K562 (cell line): ENCODE results near the gene OMA1. TPM values are rescaled to one million over a fixed set of nuclear protein-coding genes. Genes with fewer than 3 reads are reported as not detected.

Experiments used
- ATAC-seq: fragments of 200-7000 bp; cut with Tn5 transposase; 3 replicates; pipeline ENCODE4 v1.9.1; 2020; ENCODE audit warnings: moderate library complexity
- BruUV-seq: library from RNA; stranded (reverse); fragments of 400-500 nt; replicated peaks from 2 replicates; lab custom pipeline; 2021; lab: Mats Ljungman, UMichigan
- CTCF ChIA-PET: fragments of 300-600 bp; formaldehyde crosslinking; extraction: SDS; loops from one replicate; lab custom pipeline; 2021; ENCODE audit warnings: low intra/inter-chr PET ratio; lab: Yijun Ruan, JAX
- POLR2A ChIA-PET: fragments of 300-600, 350-650 bp; sonication (Branson Sonifier 250); formaldehyde crosslinking; extraction: SDS; loops from one replicate; lab custom pipeline; 2021; ENCODE audit warnings: antibody characterized with exemption, inconsistent platforms; lab: Yijun Ruan, JAX
- DNase-seq, 4 experiments: peaks; one replicate each; pipeline versions ENCODE4 v3.0.0 to v3.0.0-alpha.2; 2011 to 2018; ENCODE audit warnings: low spot score in 3 of 4, mixed read lengths in 3 of 4; ENCODE audit errors: extremely low read depth in 1 of 4
- FAIRE-seq: peaks from 2 replicates; lab custom pipeline; 2011; peaks lifted over from hg19 to GRCh38; lab: Jason Lieb, UNC
- H2AFZ ChIP-seq: 2 replicates; pipeline ENCODE4 v1.6.0; 2011; ENCODE audit warnings: low read depth, low read length, control low read depth, inconsistent platforms
- H3K27ac ChIP-seq: fragments of 200-600 bp; 3 replicates; pipeline ENCODE4 v1.8.0; 2011; ENCODE audit warnings: low read depth, mild to moderate bottlenecking, control low read depth, inconsistent platforms, low read length, moderate library complexity, mixed read lengths; ENCODE audit errors: extremely low read depth
- H3K27me3 ChIP-seq, 2 experiments: fragments of 300-600 bp in 1 of 2; 2 replicates in 1 of 2; 3 replicates in 1 of 2; pipeline versions ENCODE4 v1.6.0 to v1.8.0; 2011; ENCODE audit warnings: inconsistent platforms in 2 of 2, low read length in 2 of 2, mild to moderate bottlenecking in 1 of 2, mixed read lengths in 1 of 2, moderate library complexity in 1 of 2; ENCODE audit not compliant: control insufficient read depth in 2 of 2, insufficient read depth in 2 of 2
- H3K36me3 ChIP-seq: fragments of 300-600 bp; 3 replicates; pipeline ENCODE4 v1.8.0; 2011; ENCODE audit warnings: mild to moderate bottlenecking, low read length, inconsistent platforms; ENCODE audit not compliant: control insufficient read depth, insufficient read depth
- H3K4me1 ChIP-seq, 2 experiments: fragments of 200-600 bp in 1 of 2; replicated peaks in 1 of 2; 2 replicates in 1 of 2; 3 replicates in 1 of 2; pipeline versions ENCODE4 v1.5.1 to v1.8.0; 2011; ENCODE audit warnings: inconsistent platforms in 2 of 2, low read length in 2 of 2, mild to moderate bottlenecking in 1 of 2, mixed read lengths in 1 of 2, moderate library complexity in 1 of 2; ENCODE audit not compliant: control insufficient read depth in 2 of 2, insufficient read depth in 2 of 2
- H3K4me2 ChIP-seq: 2 replicates; pipeline ENCODE4 v1.6.1; 2011; ENCODE audit warnings: low read length, control low read depth, inconsistent platforms, mixed read lengths; ENCODE audit not compliant: insufficient read depth
- H3K4me3 ChIP-seq: fragments of 200-600 bp; sonication (generic), shearing (Covaris generic); 2 replicates; pipeline ENCODE4 v1.5.1; 2016; ENCODE audit warnings: control low read depth, inconsistent platforms
- H3K79me2 ChIP-seq: fragments of 200-600 bp; 3 replicates; pipeline ENCODE4 v1.8.0; 2011; ENCODE audit warnings: low read length, inconsistent platforms; ENCODE audit not compliant: control insufficient read depth, insufficient read depth
- H3K9ac ChIP-seq, 2 experiments: 2 replicates each; pipeline versions ENCODE4 v1.6.0 to v1.6.1; 2011; ENCODE audit warnings: low read depth in 2 of 2, low read length in 2 of 2, control low read depth in 1 of 2, inconsistent platforms in 1 of 2, mild to moderate bottlenecking in 1 of 2, mixed read lengths in 1 of 2; ENCODE audit not compliant: insufficient read depth in 1 of 2
- H3K9me1 ChIP-seq: one replicate; pipeline ENCODE4 v1.6.0; 2011; ENCODE audit warnings: inconsistent platforms, mild to moderate bottlenecking, low read length, moderate library complexity; ENCODE audit not compliant: control insufficient read depth, insufficient read depth
- H3K9me3 ChIP-seq: replicated peaks from 2 replicates; pipeline ENCODE4 v1.5.1; 2011; ENCODE audit warnings: low read depth, low read length, inconsistent platforms; ENCODE audit not compliant: control insufficient read depth, insufficient read depth
- H4K20me1 ChIP-seq: replicated peaks from 2 replicates; pipeline ENCODE4 v1.6.1; 2011; ENCODE audit warnings: low read length, inconsistent platforms, mixed read lengths; ENCODE audit not compliant: control insufficient read depth, insufficient read depth
- ETS1 ChIP-seq: conservative IDR thresholded peaks from 2 replicates; pipeline ENCODE4 v1.6.1; 2011; ENCODE audit warnings: low read depth, mild to moderate bottlenecking, low read length; ENCODE audit not compliant: control insufficient read depth
- EWSR1 ChIP-seq: fragments of 450-650 bp; IDR thresholded peaks from 2 replicates; pipeline ENCODE4 v1.6.1; 2018; ENCODE audit warnings: borderline replicate concordance, mild to moderate bottlenecking, low read depth, moderate library complexity; ENCODE audit not compliant: partially characterized antibody
- KAT8 ChIP-seq: fragments of 450-650 bp; IDR thresholded peaks from 2 replicates; pipeline ENCODE4 v1.6.1; 2016; ENCODE audit warnings: low read depth, mild to moderate bottlenecking
- MAFG ChIP-seq: fragments of 450-650 bp; conservative IDR thresholded peaks from 2 replicates; pipeline ENCODE4 v1.6.1; 2016; ENCODE audit warnings: missing genetic modification characterization, missing compliant biosample characterization
- NCOA6 ChIP-seq: fragments of 450-650 bp; IDR thresholded peaks from 2 replicates; pipeline ENCODE4 v1.6.1; 2017; ENCODE audit warnings: mild to moderate bottlenecking
- NFYB ChIP-seq: IDR thresholded peaks from 2 replicates; pipeline ENCODE4 v1.6.1; 2011; ENCODE audit warnings: mild to moderate bottlenecking, moderate library complexity; ENCODE audit not compliant: insufficient read length; ENCODE audit errors: extremely low read depth
- PATZ1 ChIP-seq: fragments of 250-450 bp; sonication (Bioruptor Pico); IDR thresholded peaks from 2 replicates; pipeline ENCODE4 v1.5.0; 2020; ENCODE audit warnings: mild to moderate bottlenecking, borderline replicate concordance
- RREB1 ChIP-seq: fragments of 250-450 bp; sonication (Bioruptor Pico); IDR thresholded peaks from 2 replicates; pipeline ENCODE4 v1.4.0; 2020
- ZFP1 ChIP-seq: fragments of 450-650 bp; formaldehyde crosslinking; IDR thresholded peaks from 2 replicates; pipeline ENCODE4 v1.4.0; 2020; ENCODE audit warnings: mild to moderate bottlenecking, mixed read lengths
- WGBS: fragments of 100-300 bp; shearing (Covaris generic); methylation state at CpG from one replicate; pipeline ENCODE4 v1.1.6; 2016; ENCODE audit warnings: low coverage, mixed read lengths; ENCODE audit not compliant: insufficient coverage; ENCODE audit errors: missing lambda C conversion rate; 5-methylcytosine and 5-hydroxymethylcytosine counted together
- in situ Hi-C: fragments of 300-500 bp; cut with MboI; formaldehyde crosslinking; loops from 4 replicates; pipeline ENCODE4 v1.15.0; 2018; ENCODE audit warnings: inconsistent platforms, mixed read lengths
- intact Hi-C: fragments of 100-400 bp; cut with micrococcal nuclease; formaldehyde crosslinking; loops from 2 replicates; pipeline ENCODE4 v1.14.2; 2022
- polyA plus RNA-seq, 8 experiments: library from polyadenylated mRNA; depleted of rRNA in 4 of 8; stranded (reverse) in 5 of 8; unstranded in 3 of 8; fragments of >200 nt; fragmentation: Nextera tagmentation in 2 of 8; fragmentation: Illumina TruSeq in 1 of 8; extraction: Ambion mirVana in 2 of 8; extraction: Trizol in 1 of 8; gene quantifications; 2 replicates each; pipeline versions ENCODE4 v1.2.1 to v1.2.3, GENCODE V29; 2011 to 2014; ENCODE audit warnings: inconsistent platforms in 1 of 8, missing spikeins in 1 of 8
- total RNA-seq, 7 experiments: library from RNA; depleted of rRNA in 6 of 7; stranded (reverse); fragments of >200 nt in 6 of 7; fragmentation: Illumina TruSeq in 2 of 7; extraction: Trizol in 2 of 7; gene quantifications; 2 replicates each; pipeline versions ENCODE4 v1.2.1 to v1.2.3, GENCODE V29; 2011 to 2021; ENCODE audit warnings: low replicate concordance in 1 of 7
- TF ChIP-seq, protein P1 (sequence below): IDR thresholded peaks from 3 replicates; pipeline ENCODE4 v1.6.1; 2011; ENCODE audit warnings: borderline replicate concordance, mild to moderate bottlenecking; ENCODE audit not compliant: insufficient read length, insufficient read depth

Gene OMA1
- total and polyA plus RNA-seq, 9 of the 15 experiments (the other 6 are each of a cell fraction or from before 2014, with no cell fraction given) = 16.6 to 51.5 (median 33.5) TPM

GRCh38 chr1:58431901-58432620 lies 114.5 kb downstream of the OMA1 start:
- no peaks in the 10 kb centered on the region for H3K9me3 ChIP-seq
- in situ Hi-C loops (no loop called here), intact Hi-C loops (no loop called here)
- H3K27me3 ChIP-seq = peaks cover 6 to 15% of the 10 kb centered on the region in 2 experiments; a peak in 2 of 5 replicates
- CTCF ChIA-PET = interaction anchor here (0.7 kb wide), 1 partner anchor 1600 kb away, joined by 3 read pairs; no protein-coding TSS in a partner anchor
- H3K9me1 ChIP-seq = no peaks in the 10 kb centered on the region
- H4K20me1 ChIP-seq = no peaks in the 10 kb centered on the region
- H3K4me2 ChIP-seq = no peak overlapping the region
- peaks cover 0 to 5% of the 10 kb centered on the region in 2 experiments; a peak in 3 of 5 replicates for H3K4me1 ChIP-seq
- no TSS peak for BruUV-seq
- DNase-seq (no peak), FAIRE-seq (no peak), ATAC-seq (no peak)
- H3K36me3 ChIP-seq = no peaks in the 10 kb centered on the region
- H3K27ac ChIP-seq = no peak overlapping the region
- POLR2A ChIA-PET = interaction anchor here (0.6 to 0.7 kb wide), 2 partner anchors 22 to 104 kb away, joined by 3 read pairs; no protein-coding TSS in a partner anchor
- H2AFZ ChIP-seq = no peak overlapping the region
- WGBS = 5% methylated on average over 5 of the region's 6 CpGs
- H3K9ac ChIP-seq = no peak overlapping the region
- H3K4me3 ChIP-seq = no peak overlapping the region
- no peaks in the 10 kb centered on the region for H3K79me2 ChIP-seq
- TF ChIP-seq NCOA6 = no peak
- no peak for TF ChIP-seq ETS1
- no peak for TF ChIP-seq RREB1 (CRISPR knock-in tag)
- TF ChIP-seq KAT8 = no peak
- no peak for TF ChIP-seq ZFP1
- no peak for TF ChIP-seq MAFG (tag)
- no peak for TF ChIP-seq EWSR1
- TF ChIP-seq NFYB = no peak
- TF ChIP-seq PATZ1 (CRISPR knock-in tag) = no peak
- TF ChIP-seq, protein P1, sequence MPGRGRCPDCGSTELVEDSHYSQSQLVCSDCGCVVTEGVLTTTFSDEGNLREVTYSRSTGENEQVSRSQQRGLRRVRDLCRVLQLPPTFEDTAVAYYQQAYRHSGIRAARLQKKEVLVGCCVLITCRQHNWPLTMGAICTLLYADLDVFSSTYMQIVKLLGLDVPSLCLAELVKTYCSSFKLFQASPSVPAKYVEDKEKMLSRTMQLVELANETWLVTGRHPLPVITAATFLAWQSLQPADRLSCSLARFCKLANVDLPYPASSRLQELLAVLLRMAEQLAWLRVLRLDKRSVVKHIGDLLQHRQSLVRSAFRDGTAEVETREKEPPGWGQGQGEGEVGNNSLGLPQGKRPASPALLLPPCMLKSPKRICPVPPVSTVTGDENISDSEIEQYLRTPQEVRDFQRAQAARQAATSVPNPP = no peak
